Ovary (tissue), 9 donors: ENCODE measurements around the gene LAYN. TPM values are rescaled to one million over a fixed set of nuclear protein-coding genes. Genes with fewer than 3 reads are reported as not detected.

Experiments
- DNase-seq, 5 donors: peaks; one replicate each; pipeline ENCODE4 v3.0.0-alpha.2; 2019 to 2020
- H3K27ac ChIP-seq, 2 donors: fragments of 200-600 bp; one replicate each; pipeline versions ENCODE4 v1.5.1 to v1.8.0; 2019 to 2022
- H3K27me3 ChIP-seq: fragments of 200-600 bp; one replicate; pipeline ENCODE4 v1.8.0; 2022
- H3K36me3 ChIP-seq: fragments of 200-600 bp; sonication (generic); one replicate; pipeline ENCODE4 v1.5.1; 2019
- H3K4me1 ChIP-seq: one replicate; pipeline ENCODE4 v1.8.1; 2013; ENCODE audit warnings: mild to moderate bottlenecking, moderate library complexity; ENCODE audit not compliant: insufficient read depth
- H3K4me3 ChIP-seq: fragments of 200-600 bp; sonication (generic); one replicate; pipeline ENCODE4 v1.5.1; 2017
- H3K9me3 ChIP-seq, 2 donors: fragments of 200-600 bp in 1 of 2; sonication (generic) in 1 of 2; one replicate each; pipeline versions ENCODE4 v1.5.1 to v1.8.1; 2013 to 2019; ENCODE audit warnings: mild to moderate bottlenecking in 1 of 2, moderate library complexity in 1 of 2
- EP300 ChIP-seq: sonication (generic); formaldehyde crosslinking; IDR thresholded peaks from one replicate; pipeline ENCODE4 v1.6.1; 2017; ENCODE audit warnings: antibody characterized with exemption
- POLR2A ChIP-seq: fragments of 450-650 bp; IDR thresholded peaks from one replicate; pipeline ENCODE4 v1.6.1; 2017; ENCODE audit warnings: antibody characterized with exemption, mild to moderate bottlenecking, moderate library complexity
- whole genome bisulfite sequencing, 3 donors: extraction: QIAGEN DNeasy Blood & Tissue Kit in 1 of 3; methylation state at CpG; one replicate each; pipeline versions ENCODE4 v1.1.5 to v1.1.7; 2013 to 2017; 5-methylcytosine and 5-hydroxymethylcytosine counted together
- intact Hi-C, 4 donors: fragments of 100-400 bp; cut with DNase I; formaldehyde crosslinking; loops; one replicate each; pipeline versions ENCODE4 v1.11.0 to v1.15.1; 2022 to 2023
- polyA plus RNA-seq, 2 donors: library from polyadenylated mRNA; stranded (reverse); fragments of 200-250 nt in 1 of 2; fragments of 350-450 nt in 1 of 2; fragmentation: Illumina TruSeq in 1 of 2; extraction: RNeasy Lipid Tissue Mini Kit (QIAGEN cat#74804) in 1 of 2; gene quantifications; one replicate each; pipeline ENCODE4 v1.2.3, GENCODE V29; 2013 to 2014
- total RNA-seq, 7 donors: library from RNA; depleted of rRNA in 2 of 7; stranded (reverse); fragments of >200 nt in 2 of 7; fragmentation: NEBNext Ultra II Directional in 3 of 7; extraction: Animal tissue kit (Norgen Biotek cat#: 25700) in 3 of 7; gene quantifications; one replicate each; pipeline versions ENCODE4 v1.1.0 to v1.2.4, GENCODE V29; 2016 to 2023
- TF ChIP-seq, protein P1 (sequence below), 3 donors: fragments of 450-650 bp in 2 of 3; fragments of 200-600 bp in 1 of 3; IDR thresholded peaks; one replicate each; pipeline versions ENCODE4 v1.5.1 to v1.8.0; 2016 to 2022; ENCODE audit warnings: antibody characterized with exemption in 3 of 3, mild to moderate bottlenecking in 1 of 3
- donor health status: DM: no; HTN: no; CAD: no; lungs with moderate emphysema.
- donor health status: DM: no; HTN: no; CAD: no.
- donor health status: Bipolar disorder and iron deficiency.
- donor health status: DM: yes; HTN: yes; CAD: no.
- donor health status: DM: no; HTN: no; CAD: no.
- donor health status: DM: yes; HTN: yes; CAD: no.

LAYN gene
- total and polyA plus RNA-seq, 9 donors: 17.8 to 45.7 (median 29.1) TPM

DNA sequence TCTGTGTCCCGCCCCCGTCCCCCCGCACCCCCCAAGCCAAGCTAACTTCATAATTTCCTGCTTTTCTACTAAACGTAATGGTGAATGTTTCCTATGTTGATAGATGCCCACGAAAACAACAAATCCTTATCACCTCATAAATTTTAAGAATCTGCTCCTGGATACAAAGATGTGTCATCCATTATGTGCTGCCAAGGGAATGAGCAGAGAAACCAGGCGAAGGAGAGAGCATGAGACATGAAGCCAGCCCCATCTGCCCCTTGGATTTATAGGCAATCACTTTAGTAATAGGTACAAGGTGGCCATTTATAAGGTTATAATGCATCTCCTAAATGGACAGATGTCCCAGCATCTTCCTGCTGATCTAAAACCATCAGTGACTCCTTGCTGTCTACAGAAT, 30.3 kb downstream of the LAYN start:
- H3K27ac ChIP-seq: no peak overlapping the region
- TF ChIP-seq EP300 (no peak), POLR2A (no peak)
- TF ChIP-seq, protein P1, sequence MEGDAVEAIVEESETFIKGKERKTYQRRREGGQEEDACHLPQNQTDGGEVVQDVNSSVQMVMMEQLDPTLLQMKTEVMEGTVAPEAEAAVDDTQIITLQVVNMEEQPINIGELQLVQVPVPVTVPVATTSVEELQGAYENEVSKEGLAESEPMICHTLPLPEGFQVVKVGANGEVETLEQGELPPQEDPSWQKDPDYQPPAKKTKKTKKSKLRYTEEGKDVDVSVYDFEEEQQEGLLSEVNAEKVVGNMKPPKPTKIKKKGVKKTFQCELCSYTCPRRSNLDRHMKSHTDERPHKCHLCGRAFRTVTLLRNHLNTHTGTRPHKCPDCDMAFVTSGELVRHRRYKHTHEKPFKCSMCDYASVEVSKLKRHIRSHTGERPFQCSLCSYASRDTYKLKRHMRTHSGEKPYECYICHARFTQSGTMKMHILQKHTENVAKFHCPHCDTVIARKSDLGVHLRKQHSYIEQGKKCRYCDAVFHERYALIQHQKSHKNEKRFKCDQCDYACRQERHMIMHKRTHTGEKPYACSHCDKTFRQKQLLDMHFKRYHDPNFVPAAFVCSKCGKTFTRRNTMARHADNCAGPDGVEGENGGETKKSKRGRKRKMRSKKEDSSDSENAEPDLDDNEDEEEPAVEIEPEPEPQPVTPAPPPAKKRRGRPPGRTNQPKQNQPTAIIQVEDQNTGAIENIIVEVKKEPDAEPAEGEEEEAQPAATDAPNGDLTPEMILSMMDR (IDR thresholded peaks at IDR 0.05): no peak

DNA sequence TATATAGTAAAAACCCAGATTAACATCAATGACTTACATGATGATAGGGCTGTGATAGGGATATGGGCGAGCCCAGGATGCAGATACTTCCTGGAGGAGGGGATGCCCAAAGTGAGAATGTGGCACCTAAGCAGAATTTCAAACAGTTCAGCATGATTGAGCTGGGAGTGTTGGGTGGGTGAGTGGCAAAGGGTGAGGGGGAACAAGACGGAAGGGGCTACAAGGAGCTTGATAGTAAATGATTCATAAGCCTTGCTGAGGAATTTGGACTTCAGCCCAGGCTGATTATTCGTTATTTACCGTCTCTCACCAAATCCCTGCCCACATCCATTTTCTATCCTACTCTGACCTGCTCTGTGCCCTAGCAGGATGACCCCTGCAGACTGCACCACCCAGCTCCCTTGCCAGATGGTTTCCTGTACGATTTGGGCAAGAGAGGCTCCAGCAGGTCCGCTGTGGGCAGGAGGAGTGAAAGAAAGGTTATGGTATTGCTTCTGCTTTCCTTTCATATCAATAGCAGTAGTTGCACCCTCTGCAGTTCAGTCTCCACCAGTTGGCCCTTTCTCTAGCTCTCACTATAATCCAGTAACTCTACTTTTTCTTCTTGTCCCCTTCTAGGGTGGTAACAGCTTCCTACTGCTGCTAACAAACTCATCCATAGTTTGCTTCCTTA, 31.4 kb downstream of the LAYN start:
- 31 to 34% (median 33%) methylated on average over 6 of the region's 6 CpGs for WGBS, 3 donors
- Histone ChIP-seq H3K4me3 (no peak overlapping the region), H3K9me3 (no peaks in the 10 kb centered on the region), H3K27me3 (no peaks in the 10 kb centered on the region), H3K36me3 (no peaks in the 10 kb centered on the region), H3K4me1 (peaks cover 20% of the 10 kb centered on the region), H3K27ac (no peak overlapping the region)
- TF ChIP-seq, protein P1 (IDR thresholded peaks at IDR 0.05): no peak
- TF ChIP-seq EP300 (no peak), POLR2A (no peak)
- no peak for DNase-seq
- intact Hi-C loops: loop anchor here in 1 of 4 donors (5.0 kb wide), 1 partner anchor 265 kb away; no protein-coding TSS in a partner anchor

More for the DNA sequence above, 30.3 kb downstream of the LAYN start:
- Histone ChIP-seq H3K27me3 (no peaks in the 10 kb centered on the region), H3K4me3 (no peak overlapping the region), H3K9me3 (no peaks in the 10 kb centered on the region), H3K36me3 (no peaks in the 10 kb centered on the region), H3K4me1 (peaks cover 20% of the 10 kb centered on the region)
- WGBS, 3 donors: 45 to 59% (median 54%) methylated on average over 6 of the region's 6 CpGs
- intact Hi-C loops: loop anchor here in 1 of 4 donors (5.0 kb wide), 1 partner anchor 267 kb away; no protein-coding TSS in a partner anchor
- no peak for DNase-seq

DNA sequence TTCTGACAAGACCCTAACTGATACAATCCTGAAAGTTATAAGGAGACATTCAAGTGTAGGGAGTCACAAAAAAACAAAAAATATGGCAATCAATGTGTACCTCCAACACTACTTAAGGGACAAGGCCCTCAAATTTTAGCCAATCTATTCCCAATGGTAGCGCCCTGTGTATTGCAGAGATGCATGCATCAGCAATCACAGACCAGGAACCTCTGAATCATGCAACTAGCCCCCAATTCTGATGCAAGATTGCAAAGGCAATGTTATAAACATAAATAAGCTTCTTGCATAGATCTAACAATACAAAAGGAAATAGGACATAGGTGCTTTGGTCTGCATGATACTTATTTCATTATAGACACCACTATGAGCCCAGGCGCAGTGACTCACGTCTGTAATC, 32.1 kb downstream of the LAYN start:
- Histone ChIP-seq H3K4me1 (peaks cover 20% of the 10 kb centered on the region), H3K36me3 (no peaks in the 10 kb centered on the region), H3K4me3 (no peak overlapping the region), H3K27ac (no peak overlapping the region), H3K27me3 (no peaks in the 10 kb centered on the region), H3K9me3 (no peaks in the 10 kb centered on the region)
- intact Hi-C loops: loop anchor here in 1 of 4 donors (5.0 kb wide), 1 partner anchor 265 kb away; no protein-coding TSS in a partner anchor
- 95 to 97% (median 96%) methylated on average over 3 of the region's 3 CpGs for whole genome bisulfite sequencing, 3 donors
- DNase-seq: no peak
- no peak for TF ChIP-seq POLR2A

DNA sequence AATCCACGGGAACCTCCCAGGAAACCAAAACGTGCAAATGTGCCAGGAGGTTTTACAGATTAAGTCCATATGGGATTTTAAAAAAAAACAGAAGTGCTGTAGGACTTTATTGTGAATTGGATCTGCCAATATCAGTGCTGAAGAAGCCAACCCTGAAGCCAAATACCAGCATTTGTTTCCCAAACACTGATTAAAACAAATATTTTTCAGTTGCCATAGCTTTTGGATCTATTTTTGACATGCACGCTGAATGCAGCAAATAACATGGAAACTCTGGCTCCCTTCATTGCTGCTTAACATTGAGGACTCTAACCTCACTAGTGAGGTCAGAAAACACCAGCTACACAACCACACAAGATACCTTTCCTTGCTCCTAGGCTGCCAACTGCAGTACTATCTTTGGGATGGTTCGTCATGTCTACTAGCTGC, 33.3 kb downstream of the LAYN start:
- intact Hi-C loops: loop anchor here in 1 of 4 donors (5.0 kb wide), 1 partner anchor 263 kb away; no protein-coding TSS in a partner anchor
- no peaks in the 10 kb centered on the region for H3K9me3 ChIP-seq
- TF ChIP-seq, protein P1 (IDR thresholded peaks at IDR 0.05): no peak
- TF ChIP-seq POLR2A: no peak
- TF ChIP-seq EP300: no peak
- H3K27ac ChIP-seq: no peak overlapping the region
- H3K36me3 ChIP-seq: no peaks in the 10 kb centered on the region
- no peaks in the 10 kb centered on the region for H3K27me3 ChIP-seq
- H3K4me1 ChIP-seq: peaks cover 20% of the 10 kb centered on the region
- no peak for DNase-seq
- no peak overlapping the region for H3K4me3 ChIP-seq
- WGBS, 3 donors: 11 to 12% (median 12%) methylated on average over 4 of the region's 4 CpGs
